Measurements from ENCODE around the gene KLHL24.
"Not testable (repeated sequence)": the region's sequence is repeated elsewhere in the genome, so short reads cannot be mapped to it uniquely, and the experiment has no call there.

Gene KLHL24

GRCh38 chr3:183635431-183636220 lies at the start of gene KLHL24:
Gene KLHL24 (plus strand): TSS chr3:183635623. CDS start chr3:183650357, 14,734 bp downstream.
- DNase-seq, result peak; percentile 88

GRCh38 chr3:183586477-183586876 lies 48.9 kb upstream of the KLHL24 start:
- no peak for DNase-seq

GRCh38 chr3:183587336-183587735 lies 48.1 kb upstream of the KLHL24 start:
- no peak for DNase-seq

GRCh38 chr3:183590442-183590841 lies 45.0 kb upstream of the KLHL24 start:
- DNase-seq, result no peak

- no peak for DNase-seq
These were observed 43.4 kb upstream of the KLHL24 start for GRCh38 chr3:183591881-183592521.

GRCh38 chr3:183592821-183593220 lies 42.6 kb upstream of the KLHL24 start:
- no peak for DNase-seq

- no peak for DNase-seq
These were observed 40.8 kb upstream of the KLHL24 start for GRCh38 chr3:183594636-183595035.

GRCh38 chr3:183597959-183598358 lies 37.5 kb upstream of the KLHL24 start:
- no peak for DNase-seq

- DNase-seq, result not testable (repeated sequence)
These were observed 24.1 kb upstream of the KLHL24 start for GRCh38 chr3:183611326-183611725.

- DNase-seq, result no peak
These were observed 21.8 kb upstream of the KLHL24 start for GRCh38 chr3:183613366-183614285.

- no peak for DNase-seq
These were observed 16.9 kb upstream of the KLHL24 start for GRCh38 chr3:183618542-183618941.

- no peak for DNase-seq
These were observed 16.4 kb upstream of the KLHL24 start for GRCh38 chr3:183619010-183619409.

- no peak for DNase-seq
These were observed 15.7 kb upstream of the KLHL24 start for GRCh38 chr3:183619624-183620251.

GRCh38 chr3:183620252-183620628 lies 15.2 kb upstream of the KLHL24 start:
- DNase-seq, result no peak

GRCh38 chr3:183622473-183622872 lies 12.9 kb upstream of the KLHL24 start:
- not testable (repeated sequence) for DNase-seq

- no peak for DNase-seq
These were observed 8.4 kb upstream of the KLHL24 start for GRCh38 chr3:183626877-183627594.

GRCh38 chr3:183629546-183630301 lies 5.7 kb upstream of the KLHL24 start:
- DNase-seq, result no peak

- DNase-seq, result no peak
These were observed 3.7 kb upstream of the KLHL24 start for GRCh38 chr3:183631715-183632114.

- not testable (repeated sequence) for DNase-seq
These were observed 2.7 kb upstream of the KLHL24 start for GRCh38 chr3:183632725-183633124.

- DNase-seq, result no peak
These were observed 716 bp upstream of the KLHL24 start for GRCh38 chr3:183634707-183635106.

GRCh38 chr3:183635107-183635430 lies 354 bp upstream of the KLHL24 start:
- DNase-seq, result no peak

All from activated CD4-positive, CD25-positive, alpha-beta regulatory T cell treated with anti-CD3 and anti-CD28 coated beads, Interleukin-2, amount 50 U/mL, for 72 hours (primary cell).